ENCODE results near the gene CREBBP. TPM values are rescaled to one million over a fixed set of nuclear protein-coding genes. Genes with fewer than 3 reads are reported as not detected.

CREBBP gene
- total and polyA plus RNA-seq, 9 of the 15 experiments (the other 6 are each of a cell fraction or from before 2014, with no cell fraction given), result 0.70 to 24.8 (median 5.6) TPM

DNA sequence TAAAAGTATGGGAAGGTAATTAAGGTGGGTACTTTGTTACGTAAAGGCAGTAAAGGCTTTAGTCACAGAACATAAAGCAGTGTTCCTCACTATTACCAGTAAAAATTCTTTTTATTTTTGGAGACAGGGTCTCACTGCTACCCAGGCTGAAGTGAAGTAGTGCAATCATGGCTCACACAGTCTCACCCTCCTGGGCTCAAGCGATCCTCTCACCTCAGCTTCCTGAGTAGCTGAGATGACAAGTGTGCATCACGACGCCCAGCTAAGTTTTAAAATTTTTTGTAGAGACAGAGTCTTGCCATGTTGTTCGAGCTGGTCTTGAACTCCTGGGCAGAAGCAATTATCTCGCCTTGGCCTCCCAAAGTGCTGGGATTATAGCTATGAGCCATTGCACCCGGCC lies 80.5 kb downstream of the CREBBP start (continued):
- TF ChIP-seq, protein P1, sequence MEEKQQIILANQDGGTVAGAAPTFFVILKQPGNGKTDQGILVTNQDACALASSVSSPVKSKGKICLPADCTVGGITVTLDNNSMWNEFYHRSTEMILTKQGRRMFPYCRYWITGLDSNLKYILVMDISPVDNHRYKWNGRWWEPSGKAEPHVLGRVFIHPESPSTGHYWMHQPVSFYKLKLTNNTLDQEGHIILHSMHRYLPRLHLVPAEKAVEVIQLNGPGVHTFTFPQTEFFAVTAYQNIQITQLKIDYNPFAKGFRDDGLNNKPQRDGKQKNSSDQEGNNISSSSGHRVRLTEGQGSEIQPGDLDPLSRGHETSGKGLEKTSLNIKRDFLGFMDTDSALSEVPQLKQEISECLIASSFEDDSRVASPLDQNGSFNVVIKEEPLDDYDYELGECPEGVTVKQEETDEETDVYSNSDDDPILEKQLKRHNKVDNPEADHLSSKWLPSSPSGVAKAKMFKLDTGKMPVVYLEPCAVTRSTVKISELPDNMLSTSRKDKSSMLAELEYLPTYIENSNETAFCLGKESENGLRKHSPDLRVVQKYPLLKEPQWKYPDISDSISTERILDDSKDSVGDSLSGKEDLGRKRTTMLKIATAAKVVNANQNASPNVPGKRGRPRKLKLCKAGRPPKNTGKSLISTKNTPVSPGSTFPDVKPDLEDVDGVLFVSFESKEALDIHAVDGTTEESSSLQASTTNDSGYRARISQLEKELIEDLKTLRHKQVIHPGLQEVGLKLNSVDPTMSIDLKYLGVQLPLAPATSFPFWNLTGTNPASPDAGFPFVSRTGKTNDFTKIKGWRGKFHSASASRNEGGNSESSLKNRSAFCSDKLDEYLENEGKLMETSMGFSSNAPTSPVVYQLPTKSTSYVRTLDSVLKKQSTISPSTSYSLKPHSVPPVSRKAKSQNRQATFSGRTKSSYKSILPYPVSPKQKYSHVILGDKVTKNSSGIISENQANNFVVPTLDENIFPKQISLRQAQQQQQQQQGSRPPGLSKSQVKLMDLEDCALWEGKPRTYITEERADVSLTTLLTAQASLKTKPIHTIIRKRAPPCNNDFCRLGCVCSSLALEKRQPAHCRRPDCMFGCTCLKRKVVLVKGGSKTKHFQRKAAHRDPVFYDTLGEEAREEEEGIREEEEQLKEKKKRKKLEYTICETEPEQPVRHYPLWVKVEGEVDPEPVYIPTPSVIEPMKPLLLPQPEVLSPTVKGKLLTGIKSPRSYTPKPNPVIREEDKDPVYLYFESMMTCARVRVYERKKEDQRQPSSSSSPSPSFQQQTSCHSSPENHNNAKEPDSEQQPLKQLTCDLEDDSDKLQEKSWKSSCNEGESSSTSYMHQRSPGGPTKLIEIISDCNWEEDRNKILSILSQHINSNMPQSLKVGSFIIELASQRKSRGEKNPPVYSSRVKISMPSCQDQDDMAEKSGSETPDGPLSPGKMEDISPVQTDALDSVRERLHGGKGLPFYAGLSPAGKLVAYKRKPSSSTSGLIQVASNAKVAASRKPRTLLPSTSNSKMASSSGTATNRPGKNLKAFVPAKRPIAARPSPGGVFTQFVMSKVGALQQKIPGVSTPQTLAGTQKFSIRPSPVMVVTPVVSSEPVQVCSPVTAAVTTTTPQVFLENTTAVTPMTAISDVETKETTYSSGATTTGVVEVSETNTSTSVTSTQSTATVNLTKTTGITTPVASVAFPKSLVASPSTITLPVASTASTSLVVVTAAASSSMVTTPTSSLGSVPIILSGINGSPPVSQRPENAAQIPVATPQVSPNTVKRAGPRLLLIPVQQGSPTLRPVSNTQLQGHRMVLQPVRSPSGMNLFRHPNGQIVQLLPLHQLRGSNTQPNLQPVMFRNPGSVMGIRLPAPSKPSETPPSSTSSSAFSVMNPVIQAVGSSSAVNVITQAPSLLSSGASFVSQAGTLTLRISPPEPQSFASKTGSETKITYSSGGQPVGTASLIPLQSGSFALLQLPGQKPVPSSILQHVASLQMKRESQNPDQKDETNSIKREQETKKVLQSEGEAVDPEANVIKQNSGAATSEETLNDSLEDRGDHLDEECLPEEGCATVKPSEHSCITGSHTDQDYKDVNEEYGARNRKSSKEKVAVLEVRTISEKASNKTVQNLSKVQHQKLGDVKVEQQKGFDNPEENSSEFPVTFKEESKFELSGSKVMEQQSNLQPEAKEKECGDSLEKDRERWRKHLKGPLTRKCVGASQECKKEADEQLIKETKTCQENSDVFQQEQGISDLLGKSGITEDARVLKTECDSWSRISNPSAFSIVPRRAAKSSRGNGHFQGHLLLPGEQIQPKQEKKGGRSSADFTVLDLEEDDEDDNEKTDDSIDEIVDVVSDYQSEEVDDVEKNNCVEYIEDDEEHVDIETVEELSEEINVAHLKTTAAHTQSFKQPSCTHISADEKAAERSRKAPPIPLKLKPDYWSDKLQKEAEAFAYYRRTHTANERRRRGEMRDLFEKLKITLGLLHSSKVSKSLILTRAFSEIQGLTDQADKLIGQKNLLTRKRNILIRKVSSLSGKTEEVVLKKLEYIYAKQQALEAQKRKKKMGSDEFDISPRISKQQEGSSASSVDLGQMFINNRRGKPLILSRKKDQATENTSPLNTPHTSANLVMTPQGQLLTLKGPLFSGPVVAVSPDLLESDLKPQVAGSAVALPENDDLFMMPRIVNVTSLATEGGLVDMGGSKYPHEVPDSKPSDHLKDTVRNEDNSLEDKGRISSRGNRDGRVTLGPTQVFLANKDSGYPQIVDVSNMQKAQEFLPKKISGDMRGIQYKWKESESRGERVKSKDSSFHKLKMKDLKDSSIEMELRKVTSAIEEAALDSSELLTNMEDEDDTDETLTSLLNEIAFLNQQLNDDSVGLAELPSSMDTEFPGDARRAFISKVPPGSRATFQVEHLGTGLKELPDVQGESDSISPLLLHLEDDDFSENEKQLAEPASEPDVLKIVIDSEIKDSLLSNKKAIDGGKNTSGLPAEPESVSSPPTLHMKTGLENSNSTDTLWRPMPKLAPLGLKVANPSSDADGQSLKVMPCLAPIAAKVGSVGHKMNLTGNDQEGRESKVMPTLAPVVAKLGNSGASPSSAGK (IDR thresholded peaks at IDR 0.05), result no peak
- no peak for TF ChIP-seq PATZ1 (CRISPR knock-in tag; IDR thresholded peaks at IDR 0.05; ENCODE audit: borderline replicate concordance)
- no peak for TF ChIP-seq HDAC8 (tag; IDR thresholded peaks at IDR 0.05)
- TF ChIP-seq ZNF766 (CRISPR knock-in tag; conservative IDR thresholded peaks at IDR 0.05), result no peak
- no peak for TF ChIP-seq ZNF778 (CRISPR knock-in tag; IDR thresholded peaks at IDR 0.05)
- no peak for TF ChIP-seq PHTF2 (CRISPR knock-in tag; IDR thresholded peaks at IDR 0.05)
- no peak for TF ChIP-seq CREB3 (tag; conservative IDR thresholded peaks at IDR 0.05; ENCODE audit: low read depth)
- TF ChIP-seq MBD1 (CRISPR knock-in tag; IDR thresholded peaks at IDR 0.05), result no peak

Data from K562 (cell line).